ENCODE data around the gene SEZ6L. TPM values are rescaled to one million over a fixed set of nuclear protein-coding genes. Genes with fewer than 3 reads are reported as not detected.
A peak's percentile ranks its signal among the peaks of the same experiment; 100 is the strongest.

The SEZ6L gene
- total RNA-seq, 4 donors from 2014 or later = 0.23 to 0.83 (median 0.49) TPM

DNA sequence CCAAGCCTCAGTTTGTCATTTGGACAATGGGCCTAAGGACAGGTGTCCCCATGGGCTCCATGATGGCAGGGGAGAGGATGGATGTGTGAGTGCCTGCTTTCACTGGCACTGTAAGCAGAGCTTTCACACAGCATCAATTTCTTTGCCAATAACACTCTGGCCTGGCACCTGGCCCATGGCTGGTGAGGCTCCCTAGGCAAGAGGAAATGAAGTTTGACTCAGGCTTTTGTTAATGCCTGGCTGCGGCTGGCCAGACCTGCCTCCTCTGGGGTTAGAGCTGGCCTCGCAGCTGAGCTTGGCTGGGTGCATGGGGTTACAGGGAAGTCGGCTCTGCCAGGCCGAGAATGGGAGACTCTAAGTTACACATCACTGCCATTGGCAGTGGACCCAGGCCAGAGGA, 30.0 kb upstream of the SEZ6L start:
- H3K27me3 ChIP-seq = peaks cover 0 to 49% (median 0%) of the 10 kb centered on the region in 4 donors

DNA sequence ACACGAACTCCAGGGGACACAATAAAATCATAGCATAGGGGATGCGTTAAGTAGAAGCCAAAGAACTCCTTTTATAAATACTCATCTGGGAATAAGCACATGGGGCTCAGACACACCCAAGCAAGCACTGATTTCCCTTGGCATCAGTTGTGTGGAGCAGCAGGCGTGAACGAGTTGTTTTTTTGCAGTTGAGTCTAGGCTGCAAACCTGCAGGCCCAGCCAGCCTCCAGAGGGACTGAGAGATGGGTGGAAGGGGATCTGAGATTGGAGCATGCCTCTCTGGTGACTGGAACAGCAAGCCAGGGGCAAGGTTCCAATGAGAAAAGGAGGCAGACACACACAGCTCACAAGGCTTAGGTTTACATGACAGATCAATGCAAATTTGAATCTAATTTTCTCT, 27.4 kb upstream of the SEZ6L start:
- no peak overlapping the region for H3K27ac ChIP-seq (replicated peaks in 1 of 4)
- no peaks in the 10 kb centered on the region for H3K9me3 ChIP-seq
- intact Hi-C loops (cut with DNase I) = no loop called here
- TF ChIP-seq, protein P1, sequence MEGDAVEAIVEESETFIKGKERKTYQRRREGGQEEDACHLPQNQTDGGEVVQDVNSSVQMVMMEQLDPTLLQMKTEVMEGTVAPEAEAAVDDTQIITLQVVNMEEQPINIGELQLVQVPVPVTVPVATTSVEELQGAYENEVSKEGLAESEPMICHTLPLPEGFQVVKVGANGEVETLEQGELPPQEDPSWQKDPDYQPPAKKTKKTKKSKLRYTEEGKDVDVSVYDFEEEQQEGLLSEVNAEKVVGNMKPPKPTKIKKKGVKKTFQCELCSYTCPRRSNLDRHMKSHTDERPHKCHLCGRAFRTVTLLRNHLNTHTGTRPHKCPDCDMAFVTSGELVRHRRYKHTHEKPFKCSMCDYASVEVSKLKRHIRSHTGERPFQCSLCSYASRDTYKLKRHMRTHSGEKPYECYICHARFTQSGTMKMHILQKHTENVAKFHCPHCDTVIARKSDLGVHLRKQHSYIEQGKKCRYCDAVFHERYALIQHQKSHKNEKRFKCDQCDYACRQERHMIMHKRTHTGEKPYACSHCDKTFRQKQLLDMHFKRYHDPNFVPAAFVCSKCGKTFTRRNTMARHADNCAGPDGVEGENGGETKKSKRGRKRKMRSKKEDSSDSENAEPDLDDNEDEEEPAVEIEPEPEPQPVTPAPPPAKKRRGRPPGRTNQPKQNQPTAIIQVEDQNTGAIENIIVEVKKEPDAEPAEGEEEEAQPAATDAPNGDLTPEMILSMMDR (IDR thresholded peaks at IDR 0.05) = no peak
- TF ChIP-seq POLR2A (IDR thresholded peaks at IDR 0.05; ENCODE audit: low read depth) (no peak), POLR2AphosphoS5 (IDR thresholded peaks at IDR 0.05) (no peak), EP300 (IDR thresholded peaks at IDR 0.05) (no peak)
- no peaks in the 10 kb centered on the region for H3K36me3 ChIP-seq
- no peak overlapping the region for H3K4me3 ChIP-seq
- 67% methylated on average over 4 of the region's 4 CpGs for WGBS
- no peak for DNase-seq (ENCODE audit: extremely low spot score)
- peaks cover 0 to 42% (median 2%) of the 10 kb centered on the region in 4 donors for H3K27me3 ChIP-seq
- H3K4me1 ChIP-seq = no peaks in the 10 kb centered on the region

More for the DNA sequence above, 30.0 kb upstream of the SEZ6L start:
- no peaks in the 10 kb centered on the region for H3K36me3 ChIP-seq
- no peak overlapping the region for H3K4me3 ChIP-seq
- H3K9me3 ChIP-seq = no peaks in the 10 kb centered on the region
- no peak for TF ChIP-seq POLR2AphosphoS5 (IDR thresholded peaks at IDR 0.05)
- no peak for TF ChIP-seq EP300 (IDR thresholded peaks at IDR 0.05)
- TF ChIP-seq, protein P1 (IDR thresholded peaks at IDR 0.05) = no peak
- TF ChIP-seq POLR2A (IDR thresholded peaks at IDR 0.05; ENCODE audit: low read depth) = no peak
- intact Hi-C loops (cut with DNase I) = no loop called here
- H3K27ac ChIP-seq (replicated peaks in 1 of 4) = no peak overlapping the region
- 33% methylated on average over 1 of the region's 4 CpGs for WGBS
- DNase-seq (ENCODE audit: extremely low spot score) = peak; percentile 62
- H3K4me1 ChIP-seq = no peaks in the 10 kb centered on the region

DNA sequence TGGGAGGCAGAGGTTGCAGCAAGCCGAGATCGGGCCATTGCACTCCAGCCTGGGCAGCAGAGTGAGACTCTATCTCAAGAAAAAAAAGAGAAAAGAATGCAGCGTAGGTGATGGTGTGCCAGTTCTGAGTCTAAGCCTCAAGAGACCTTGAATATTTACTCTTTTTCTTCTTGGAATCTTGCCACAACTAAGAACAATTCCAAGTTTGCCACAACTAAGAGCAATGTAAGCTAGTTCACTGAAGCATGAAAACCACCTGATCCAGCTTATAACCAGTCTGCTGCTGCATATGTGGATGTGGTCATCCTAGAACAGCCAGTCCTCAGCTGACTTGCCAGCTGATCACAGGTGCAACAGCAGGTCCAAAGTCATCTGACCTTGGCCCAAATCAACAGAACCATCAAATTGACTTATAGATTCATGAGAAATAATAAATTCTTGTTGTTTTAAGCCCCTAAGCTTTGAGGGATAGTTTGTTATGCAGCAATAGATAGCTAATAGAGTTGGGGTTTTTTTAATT, 25.4 kb upstream of the SEZ6L start:
- 90% methylated on average over 3 of the region's 3 CpGs for WGBS
- Histone ChIP-seq H3K4me3 (no peak overlapping the region), H3K36me3 (no peaks in the 10 kb centered on the region), H3K27ac (replicated peaks in 1 of 4) (no peak overlapping the region), H3K4me1 (no peaks in the 10 kb centered on the region), H3K27me3 (peaks cover 0 to 48% (median 2%) of the 10 kb centered on the region in 4 donors), H3K9me3 (no peaks in the 10 kb centered on the region)
- intact Hi-C loops (cut with DNase I) = no loop called here
- TF ChIP-seq, protein P1 (IDR thresholded peaks at IDR 0.05) = no peak
- TF ChIP-seq POLR2AphosphoS5 (IDR thresholded peaks at IDR 0.05) (no peak), EP300 (IDR thresholded peaks at IDR 0.05) (no peak), POLR2A (IDR thresholded peaks at IDR 0.05; ENCODE audit: low read depth) (no peak)
- no peak for DNase-seq (ENCODE audit: extremely low spot score)

DNA sequence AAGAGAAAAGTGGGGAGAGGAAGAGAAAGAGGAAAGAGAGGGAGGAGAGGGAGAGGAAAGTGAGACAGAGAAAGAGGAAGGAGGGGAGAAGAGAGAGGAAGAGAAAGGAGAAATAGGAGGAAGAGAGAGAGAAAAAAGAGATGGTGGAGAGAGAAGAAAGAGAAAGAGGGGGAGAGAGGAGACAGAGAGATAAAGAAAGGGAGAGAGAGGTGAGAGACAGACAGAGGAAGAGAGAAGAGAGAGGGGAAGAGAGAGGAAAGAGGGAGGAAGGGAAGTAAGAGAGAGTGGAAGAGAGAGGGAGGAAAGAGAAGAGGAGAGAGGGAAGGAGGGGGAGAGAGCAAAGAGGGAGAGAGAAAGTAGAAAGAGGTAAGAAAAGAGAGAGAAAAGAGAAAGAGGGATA, 9.4 kb upstream of the SEZ6L start:
- H3K27me3 ChIP-seq = peaks cover 0 to 69% (median 0%) of the 10 kb centered on the region in 4 donors
- H3K4me3 ChIP-seq = no peak overlapping the region
- intact Hi-C loops (cut with DNase I) = no loop called here
- no peaks in the 10 kb centered on the region for H3K36me3 ChIP-seq
- TF ChIP-seq POLR2A (IDR thresholded peaks at IDR 0.05; ENCODE audit: low read depth) (no peak), POLR2AphosphoS5 (IDR thresholded peaks at IDR 0.05) (no peak), EP300 (IDR thresholded peaks at IDR 0.05) (no peak)
- TF ChIP-seq, protein P1 (IDR thresholded peaks at IDR 0.05) = no peak
- no peak for DNase-seq (ENCODE audit: extremely low spot score)
- H3K9me3 ChIP-seq = peaks cover 0 to 7% (median 0%) of the 10 kb centered on the region in 4 donors
- H3K27ac ChIP-seq (replicated peaks in 1 of 4) = no peak overlapping the region
- H3K4me1 ChIP-seq = no peaks in the 10 kb centered on the region

DNA sequence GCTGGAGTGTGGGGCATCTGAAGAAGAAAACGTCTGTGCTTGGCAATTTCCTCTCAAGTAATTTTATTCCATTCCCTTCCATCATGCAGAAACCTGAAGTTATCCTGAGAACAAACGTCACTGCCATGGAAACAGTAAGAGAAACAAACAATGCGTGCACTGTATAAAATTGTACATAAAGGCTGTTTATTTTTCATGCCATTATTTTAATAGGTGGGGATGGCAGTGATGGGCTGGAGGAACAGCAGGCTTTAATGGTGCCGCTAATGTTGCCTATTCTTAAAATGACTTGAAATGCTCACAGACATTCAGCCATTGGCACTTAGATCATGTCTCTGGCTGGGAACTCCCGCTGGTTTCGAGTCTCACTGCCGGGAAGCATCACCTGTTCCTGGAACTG, 7.5 kb upstream of the SEZ6L start:
- Histone ChIP-seq H3K4me3 (no peak overlapping the region), H3K36me3 (no peaks in the 10 kb centered on the region), H3K27ac (replicated peaks in 1 of 4) (no peak overlapping the region), H3K27me3 (peaks cover 0 to 71% (median 0%) of the 10 kb centered on the region in 4 donors), H3K9me3 (peaks cover 0 to 7% (median 0%) of the 10 kb centered on the region in 4 donors), H3K4me1 (no peaks in the 10 kb centered on the region)
- no peak for TF ChIP-seq EP300 (IDR thresholded peaks at IDR 0.05)
- TF ChIP-seq, protein P1 (IDR thresholded peaks at IDR 0.05) = no peak
- TF ChIP-seq POLR2AphosphoS5 (IDR thresholded peaks at IDR 0.05) = no peak
- TF ChIP-seq POLR2A (IDR thresholded peaks at IDR 0.05; ENCODE audit: low read depth) = no peak
- 57% methylated on average over 7 of the region's 7 CpGs for WGBS
- intact Hi-C loops (cut with DNase I) = no loop called here
- DNase-seq (ENCODE audit: extremely low spot score) = no peak
